T-helper 2 cell treated with Interferon-gamma antibody and Interleukin-4, amounts not matched to agents 5 μg/mL and 100 μg/mL, for 36 hours (primary cell): ENCODE data around the gene SPTBN1.

Experiments
- DNase-seq: peaks from one replicate; pipeline ENCODE4 v3.0.0; 2021; ENCODE audit warnings: low spot score
- H3K27ac Mint-ChIP-seq: one replicate; pipeline ENCODE4 v1.8.0; 2021; ENCODE audit warnings: mild to moderate bottlenecking, mixed read lengths
- H3K27me3 Mint-ChIP-seq: one replicate; pipeline ENCODE4 v1.8.0; 2021; ENCODE audit warnings: low read depth, mixed read lengths
- H3K36me3 Mint-ChIP-seq: one replicate; pipeline ENCODE4 v1.8.0; 2021; ENCODE audit warnings: low read depth, mixed read lengths
- H3K4me1 Mint-ChIP-seq: one replicate; pipeline ENCODE4 v1.8.0; 2021; ENCODE audit warnings: low read depth, mixed read lengths
- H3K4me3 Mint-ChIP-seq: one replicate; pipeline ENCODE4 v1.8.0; 2022; ENCODE audit warnings: mild to moderate bottlenecking, moderate library complexity, mixed read lengths
- H3K9me3 Mint-ChIP-seq: one replicate; pipeline ENCODE4 v1.8.0; 2021; ENCODE audit warnings: mixed read lengths

The SPTBN1 gene

DNA sequence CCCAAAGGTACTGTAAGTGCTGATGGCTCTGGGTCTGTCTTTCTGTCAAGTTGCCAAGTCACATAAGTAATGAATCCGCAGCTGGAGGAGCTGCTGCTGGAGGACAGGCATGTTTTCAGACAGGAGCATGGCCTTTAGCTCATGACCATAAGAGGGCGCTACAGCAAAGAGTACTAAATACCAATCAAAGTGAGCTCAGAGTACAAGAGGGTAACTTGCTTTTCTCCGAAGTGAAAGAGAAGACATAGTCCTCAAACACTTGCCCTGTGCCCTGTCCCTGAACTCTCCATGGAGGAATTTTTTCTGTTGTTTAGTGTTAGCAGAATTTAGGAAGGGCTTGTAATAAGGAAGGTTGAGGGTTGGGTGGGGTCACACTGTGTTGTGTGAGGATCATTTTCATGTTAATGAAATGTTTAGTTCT, 209.3 kb downstream of the SPTBN1 start:
- DNase-seq = peak; percentile 29
- Mint-ChIP-seq H3K36me3 (peaks cover 78% of the 10 kb centered on the region), H3K4me3 (no peak overlapping the region), H3K9me3 (no peaks in the 10 kb centered on the region), H3K4me1 (peaks cover 13% of the 10 kb centered on the region), H3K27ac (peak overlapping the region; percentile 84), H3K27me3 (no peaks in the 10 kb centered on the region)

DNA sequence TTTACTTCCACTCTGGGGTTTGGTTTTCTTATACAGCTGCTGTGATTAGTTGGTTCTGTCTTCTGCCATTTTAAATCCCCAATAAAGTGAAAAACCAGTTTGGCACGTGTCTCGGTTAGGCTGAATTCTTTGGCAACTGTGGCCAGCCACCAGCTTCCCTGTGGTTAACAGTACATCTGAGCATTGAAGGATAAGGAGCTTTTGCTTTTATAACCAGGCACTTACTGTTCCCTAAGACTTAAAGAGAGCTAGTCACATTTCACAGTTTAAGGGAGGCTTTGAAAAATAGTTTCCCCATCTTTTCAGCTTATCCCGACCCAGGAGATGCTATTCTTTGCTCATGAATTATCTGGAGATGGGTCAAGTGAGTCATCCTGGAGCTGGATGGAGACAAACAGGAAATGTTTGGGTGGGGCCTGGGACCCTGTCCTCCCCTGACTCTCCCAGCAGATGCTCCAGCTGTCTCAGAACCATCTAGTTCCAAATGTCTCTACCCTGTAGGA, 210.1 kb downstream of the SPTBN1 start:
- peaks cover 12% of the 10 kb centered on the region for H3K4me1 Mint-ChIP-seq
- H3K27ac Mint-ChIP-seq = no peak overlapping the region
- H3K27me3 Mint-ChIP-seq = no peaks in the 10 kb centered on the region
- H3K36me3 Mint-ChIP-seq = peaks cover 79% of the 10 kb centered on the region
- no peaks in the 10 kb centered on the region for H3K9me3 Mint-ChIP-seq
- no peak overlapping the region for H3K4me3 Mint-ChIP-seq
- DNase-seq = no peak

DNA sequence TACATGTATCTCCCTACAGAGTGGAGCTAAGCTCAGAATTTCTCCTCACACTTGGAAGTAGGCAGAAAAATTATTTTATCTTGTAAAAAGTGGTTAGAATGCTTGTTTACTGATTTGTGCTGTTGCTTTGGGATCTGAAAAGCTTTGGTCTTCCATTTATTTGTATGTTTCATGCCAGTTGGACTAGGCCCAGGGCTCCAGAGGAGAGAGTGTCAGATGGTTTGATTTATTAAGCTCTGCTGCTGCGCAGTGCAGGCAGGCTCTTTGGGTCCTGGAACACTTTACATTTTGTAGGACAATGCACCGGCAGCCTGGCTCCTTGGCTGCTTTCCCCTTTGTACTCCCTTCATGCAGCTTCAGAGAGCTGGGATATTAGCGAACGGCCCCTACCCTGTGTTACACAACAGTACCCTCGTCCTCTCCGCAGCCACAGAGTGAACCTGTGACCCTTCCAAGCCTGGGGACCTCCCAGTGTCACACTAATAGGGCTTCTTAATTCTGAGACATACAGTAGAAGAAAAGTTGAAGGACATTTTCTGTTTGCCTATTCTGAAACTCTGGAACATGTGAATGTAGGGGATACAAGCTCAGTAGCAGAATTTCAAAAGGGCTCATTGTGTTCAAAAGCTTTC, 210.6 kb downstream of the SPTBN1 start:
- peaks cover 77% of the 10 kb centered on the region for H3K36me3 Mint-ChIP-seq
- no peaks in the 10 kb centered on the region for H3K27me3 Mint-ChIP-seq
- H3K4me3 Mint-ChIP-seq = no peak overlapping the region
- peaks cover 11% of the 10 kb centered on the region for H3K4me1 Mint-ChIP-seq
- no peaks in the 10 kb centered on the region for H3K9me3 Mint-ChIP-seq
- no peak overlapping the region for H3K27ac Mint-ChIP-seq
- no peak for DNase-seq

DNA sequence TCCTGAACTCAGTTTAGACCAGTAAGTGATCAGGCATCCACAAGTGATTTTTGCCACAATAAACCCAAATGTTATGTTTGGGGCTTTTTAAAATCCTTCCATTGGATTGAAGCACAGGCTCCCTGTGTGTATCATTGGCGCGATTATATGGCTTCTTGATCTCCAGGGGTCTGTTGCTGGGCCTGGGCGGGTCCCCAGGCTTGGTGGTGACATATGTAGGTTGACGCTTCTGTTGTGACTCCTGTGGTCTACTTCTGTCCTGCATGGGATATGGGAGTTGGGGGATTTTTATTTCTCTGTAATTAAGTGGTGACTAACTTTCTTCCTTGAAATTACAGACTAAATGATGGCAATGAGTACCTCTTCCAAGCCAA, 211.1 kb downstream of the SPTBN1 start:
- H3K36me3 Mint-ChIP-seq = peaks cover 74% of the 10 kb centered on the region
- H3K27me3 Mint-ChIP-seq = no peaks in the 10 kb centered on the region
- H3K27ac Mint-ChIP-seq = peak overlapping the region; percentile 1
- H3K4me1 Mint-ChIP-seq = peaks cover 11% of the 10 kb centered on the region
- no peak overlapping the region for H3K4me3 Mint-ChIP-seq
- H3K9me3 Mint-ChIP-seq = no peaks in the 10 kb centered on the region
- no peak for DNase-seq

DNA sequence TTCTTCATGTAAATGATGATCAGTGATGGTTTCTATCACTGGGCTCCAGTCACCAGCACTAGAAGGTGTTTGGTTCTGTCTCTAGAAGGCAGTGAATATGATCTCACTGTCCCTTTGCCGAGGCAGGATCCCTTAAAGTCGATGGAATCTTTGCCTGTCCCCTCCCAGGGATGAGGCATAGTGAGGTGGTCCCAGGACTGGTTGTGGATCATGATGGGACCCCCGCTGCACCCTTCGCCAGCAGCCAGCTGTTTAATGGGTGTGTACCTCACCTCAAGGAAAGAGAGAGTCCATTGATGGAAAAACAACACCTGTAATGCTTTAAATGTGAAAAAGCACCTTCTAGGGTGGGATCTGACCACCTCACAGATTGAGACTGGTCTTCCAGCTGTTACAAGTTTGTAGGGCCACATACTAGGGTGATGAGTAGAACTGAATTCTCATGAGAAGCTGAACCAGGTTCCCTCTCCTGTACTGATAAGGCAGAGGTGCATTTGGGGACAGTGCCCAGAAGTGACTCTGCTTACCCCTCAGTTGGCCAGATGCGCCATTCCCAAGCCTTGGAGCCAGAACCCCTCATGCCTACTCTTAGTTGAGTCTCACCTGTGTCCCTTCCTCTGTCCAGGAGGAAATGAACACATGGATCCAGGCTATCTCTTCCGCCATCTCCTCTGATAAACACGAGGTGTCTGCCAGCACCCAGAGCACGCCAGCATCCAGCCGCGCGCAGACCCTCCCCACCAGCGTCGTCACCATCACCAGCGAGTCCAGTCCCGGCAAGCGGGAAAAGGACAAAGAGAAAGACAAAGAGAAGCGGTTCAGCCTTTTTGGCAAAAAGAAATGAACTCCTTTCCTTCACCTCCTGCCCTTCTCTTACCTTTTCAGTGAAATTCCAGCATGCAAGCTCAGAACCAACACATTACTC, 211.9 kb downstream of the SPTBN1 start:
- Mint-ChIP-seq H3K27ac (peak overlapping the region; percentile 1), H3K27me3 (no peaks in the 10 kb centered on the region), H3K4me3 (no peak overlapping the region), H3K9me3 (no peaks in the 10 kb centered on the region), H3K36me3 (peaks cover 69% of the 10 kb centered on the region), H3K4me1 (peaks cover 16% of the 10 kb centered on the region)
- no peak for DNase-seq

DNA sequence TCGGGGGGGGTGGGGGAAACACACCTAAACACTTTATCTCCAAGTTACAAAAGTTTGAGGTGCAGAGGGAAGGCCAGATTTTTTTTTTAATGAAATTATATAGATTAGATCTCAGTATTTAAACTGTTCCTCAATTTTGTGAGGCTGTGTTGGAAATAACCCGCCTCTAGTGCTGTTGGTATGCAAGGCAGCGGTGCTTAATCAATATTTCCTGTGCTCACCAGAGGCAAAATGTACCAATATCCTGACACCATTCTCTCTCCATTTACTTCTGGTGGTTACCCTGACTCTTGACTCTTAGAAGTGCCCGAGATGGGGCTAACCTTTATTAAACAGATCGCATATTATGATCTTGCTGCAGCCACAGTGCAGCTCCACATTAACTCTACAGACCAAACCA, 212.6 kb downstream of the SPTBN1 start:
- Mint-ChIP-seq H3K4me1 (peaks cover 21% of the 10 kb centered on the region), H3K4me3 (no peak overlapping the region), H3K9me3 (no peaks in the 10 kb centered on the region), H3K27ac (no peak overlapping the region), H3K36me3 (peaks cover 70% of the 10 kb centered on the region), H3K27me3 (peaks cover 2% of the 10 kb centered on the region)
- DNase-seq = no peak

DNA sequence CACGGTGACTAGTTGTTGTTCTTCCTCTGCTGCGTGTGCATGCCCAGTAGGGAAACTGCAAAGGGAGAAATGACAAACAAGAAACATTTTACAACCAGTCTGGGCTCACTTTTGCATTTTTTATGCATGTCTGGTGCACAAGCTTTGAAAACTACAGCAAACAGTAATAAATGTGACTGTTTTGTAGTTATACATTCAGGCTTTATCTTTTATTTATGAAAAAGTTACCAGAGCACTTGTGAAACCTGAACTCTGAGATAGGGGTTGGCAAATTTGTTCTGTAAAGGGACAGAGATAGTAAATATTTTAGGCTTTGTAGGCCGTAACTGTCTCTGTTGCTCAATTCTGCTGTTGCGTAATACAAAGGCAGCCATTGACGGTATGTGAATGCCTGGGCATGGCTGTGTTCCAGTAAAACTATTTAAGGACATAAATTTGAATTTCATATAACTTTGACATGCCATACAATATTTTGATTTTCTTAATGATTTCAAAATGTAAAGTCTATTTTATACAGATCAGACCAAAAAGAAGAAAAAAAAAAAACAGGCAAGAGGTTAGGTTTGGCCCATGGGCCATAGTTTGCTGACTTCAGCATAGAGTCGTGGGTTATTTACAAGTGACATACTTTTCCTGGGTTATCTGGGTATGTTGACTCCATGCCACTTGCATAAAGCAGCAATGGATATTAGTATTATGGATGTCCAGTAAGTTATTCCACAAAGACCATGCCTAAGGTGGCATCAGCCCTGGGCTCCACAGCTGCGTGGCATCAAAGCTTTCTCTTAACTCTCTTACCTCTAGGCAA, 213.8 kb downstream of the SPTBN1 start:
- Mint-ChIP-seq H3K36me3 (peaks cover 59% of the 10 kb centered on the region), H3K27ac (no peak overlapping the region), H3K4me3 (no peak overlapping the region), H3K27me3 (peaks cover 2% of the 10 kb centered on the region), H3K4me1 (peaks cover 23% of the 10 kb centered on the region), H3K9me3 (no peaks in the 10 kb centered on the region)
- no peak for DNase-seq

DNA sequence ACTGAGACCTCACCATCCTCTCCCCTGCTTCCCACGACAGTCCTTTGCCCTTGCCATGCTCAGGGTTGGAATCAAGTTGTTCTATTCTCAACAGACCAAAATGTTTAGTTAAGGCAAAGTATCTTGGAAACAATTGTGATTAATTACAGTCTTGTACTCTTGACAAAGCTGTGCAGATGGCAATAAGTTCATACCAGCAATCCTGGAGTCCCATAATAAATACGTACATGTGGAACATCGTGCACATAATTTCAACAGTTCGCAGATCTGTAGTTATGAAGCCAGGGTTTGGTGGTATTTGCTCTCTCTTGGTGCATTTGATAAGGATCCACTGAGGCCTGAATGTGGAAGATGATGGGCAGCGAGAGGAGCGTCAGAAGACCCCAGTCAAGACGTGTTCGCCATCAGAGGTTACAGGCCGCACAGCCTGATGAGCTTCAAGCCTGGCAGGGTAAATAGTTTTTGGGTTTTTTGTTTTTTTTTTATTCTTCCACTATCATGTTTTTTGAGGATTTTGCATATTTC, 214.4 kb downstream of the SPTBN1 start:
- Mint-ChIP-seq H3K9me3 (no peaks in the 10 kb centered on the region), H3K36me3 (peaks cover 55% of the 10 kb centered on the region), H3K27ac (no peak overlapping the region), H3K4me1 (peaks cover 20% of the 10 kb centered on the region), H3K4me3 (no peak overlapping the region), H3K27me3 (peaks cover 6% of the 10 kb centered on the region)
- no peak for DNase-seq

DNA sequence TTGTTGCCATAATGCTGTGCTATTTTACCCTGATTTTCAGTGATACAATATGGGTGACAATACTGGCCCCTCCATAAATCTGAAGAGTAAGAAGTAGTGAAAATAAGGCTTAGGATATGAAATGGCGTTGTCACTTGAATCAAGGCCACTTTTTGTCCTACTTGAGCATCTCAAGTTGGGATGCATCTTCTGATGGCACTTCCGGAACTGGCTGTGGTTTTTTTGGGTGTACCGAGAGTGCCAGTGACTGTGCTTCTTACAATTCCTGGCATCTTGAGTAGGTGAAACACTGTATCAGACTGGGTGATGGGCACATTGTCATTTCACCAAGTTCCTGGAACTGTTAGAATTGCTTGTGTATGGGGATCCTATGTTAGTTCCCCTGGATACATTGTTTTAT, 214.9 kb downstream of the SPTBN1 start:
- H3K4me1 Mint-ChIP-seq = peaks cover 17% of the 10 kb centered on the region
- no peaks in the 10 kb centered on the region for H3K9me3 Mint-ChIP-seq
- H3K4me3 Mint-ChIP-seq = no peak overlapping the region
- no peak overlapping the region for H3K27ac Mint-ChIP-seq
- DNase-seq = no peak
- peaks cover 10% of the 10 kb centered on the region for H3K27me3 Mint-ChIP-seq
- H3K36me3 Mint-ChIP-seq = peaks cover 51% of the 10 kb centered on the region

DNA sequence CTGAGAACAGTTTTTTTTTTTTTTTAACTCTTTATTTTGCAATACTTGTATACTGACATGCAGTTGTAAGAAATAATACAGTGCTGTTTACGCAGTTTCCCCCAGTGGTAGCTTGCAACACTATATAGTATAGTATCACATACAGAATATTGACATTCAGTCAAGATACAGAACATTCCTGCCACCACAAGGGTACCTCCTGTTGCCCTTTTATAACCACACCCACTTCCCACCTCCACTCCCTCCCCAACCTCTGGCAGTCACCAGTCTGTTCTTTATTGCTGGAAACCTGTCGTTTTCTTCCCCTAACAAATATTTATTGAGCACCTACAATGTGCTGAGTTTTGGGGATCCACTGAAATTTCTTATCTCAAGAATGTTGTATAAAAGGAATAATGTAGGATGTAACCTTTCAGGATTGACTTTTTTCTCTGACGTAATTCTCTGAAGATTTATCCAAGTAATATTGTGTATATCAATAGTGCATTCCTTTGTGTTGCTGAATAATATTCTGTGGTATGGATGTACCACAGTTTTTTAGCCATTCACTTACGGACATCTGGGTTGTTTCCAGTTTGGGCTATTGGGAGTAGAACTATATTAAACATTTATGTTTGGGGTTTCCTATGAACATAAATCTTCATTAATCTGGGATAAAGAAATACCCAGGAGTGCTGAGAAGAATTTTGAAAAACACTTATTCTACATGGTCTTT, 215.9 kb downstream of the SPTBN1 start:
- H3K4me1 Mint-ChIP-seq = peaks cover 15% of the 10 kb centered on the region
- no peak overlapping the region for H3K27ac Mint-ChIP-seq
- peaks cover 43% of the 10 kb centered on the region for H3K36me3 Mint-ChIP-seq
- H3K27me3 Mint-ChIP-seq = peaks cover 19% of the 10 kb centered on the region
- H3K4me3 Mint-ChIP-seq = no peak overlapping the region
- H3K9me3 Mint-ChIP-seq = no peaks in the 10 kb centered on the region
- no peak for DNase-seq

DNA sequence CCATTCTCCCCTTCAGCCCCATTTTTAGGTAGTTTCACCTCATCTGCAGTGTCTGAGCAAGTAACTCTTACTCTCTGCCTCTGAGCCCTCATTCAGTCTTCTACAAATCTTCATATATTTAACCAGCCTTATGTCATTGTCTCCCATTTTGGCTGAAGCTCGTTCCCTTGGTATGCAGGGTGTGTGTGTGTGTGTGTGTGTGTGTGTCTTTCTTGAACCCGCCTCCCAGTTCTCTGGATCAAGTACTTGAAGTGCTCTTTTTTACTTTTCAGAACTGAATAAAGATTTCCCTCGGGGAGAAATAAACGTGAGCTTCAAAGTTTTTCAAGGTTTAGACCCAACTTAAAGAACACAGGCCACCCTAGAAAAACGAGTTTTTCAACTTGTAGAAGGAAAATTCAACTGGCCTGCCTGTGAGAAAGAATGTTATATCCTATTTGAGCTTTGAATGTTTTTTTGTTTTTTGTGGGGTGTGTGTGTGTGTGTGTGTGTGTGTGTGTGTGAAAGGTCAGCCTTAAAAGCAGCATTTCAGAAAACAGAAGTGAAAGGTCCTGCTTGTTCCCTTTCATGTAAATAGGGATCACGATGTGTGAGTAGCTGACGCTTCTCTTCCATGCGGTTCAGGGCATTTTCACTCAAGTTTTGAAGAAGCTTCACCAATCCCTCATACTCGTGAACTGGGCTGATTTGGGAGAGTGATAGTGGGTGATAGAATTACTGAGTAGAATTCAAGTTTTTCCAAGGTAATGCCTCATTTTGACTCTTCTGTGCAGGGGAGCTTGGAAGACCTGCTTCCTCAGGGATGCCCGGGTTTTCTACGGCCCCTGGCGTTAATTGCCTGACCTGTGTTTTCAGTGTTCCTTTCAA, 216.7 kb downstream of the SPTBN1 start:
- Mint-ChIP-seq H3K36me3 (peaks cover 37% of the 10 kb centered on the region), H3K27ac (peak overlapping the region; percentile 32), H3K4me3 (peak overlapping the region; percentile 21), H3K27me3 (peaks cover 26% of the 10 kb centered on the region), H3K9me3 (no peaks in the 10 kb centered on the region), H3K4me1 (peaks cover 21% of the 10 kb centered on the region)
- no peak for DNase-seq

DNA sequence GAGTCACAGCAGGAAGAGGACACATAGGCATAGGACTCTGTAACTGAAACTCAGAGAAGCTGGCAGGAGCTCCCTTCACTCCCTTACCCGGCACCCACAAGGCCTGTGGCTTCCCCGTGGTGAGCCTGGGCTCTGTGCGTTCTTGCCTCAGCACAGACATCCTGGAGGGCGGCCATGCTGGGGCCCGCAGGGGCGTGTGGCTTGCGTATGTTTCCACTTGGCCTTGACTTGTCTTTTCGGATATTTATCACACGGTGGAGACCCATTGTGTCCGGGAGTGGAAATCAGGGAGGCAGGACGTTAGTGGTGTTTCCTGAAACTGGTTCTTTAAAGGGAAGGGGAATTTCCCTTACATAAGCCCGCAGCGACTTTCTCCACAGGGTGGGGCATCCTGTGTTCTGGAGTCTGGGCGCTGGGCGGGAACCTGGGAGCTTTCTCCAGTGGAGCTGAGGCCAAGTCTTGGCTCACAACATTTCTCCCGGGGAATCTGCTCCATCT, 217.4 kb downstream of the SPTBN1 start:
- peak overlapping the region; percentile 19 for H3K27ac Mint-ChIP-seq
- H3K4me1 Mint-ChIP-seq = peaks cover 21% of the 10 kb centered on the region
- H3K4me3 Mint-ChIP-seq = peak overlapping the region; percentile 45
- DNase-seq = peak; percentile 65
- H3K27me3 Mint-ChIP-seq = peaks cover 26% of the 10 kb centered on the region
- H3K36me3 Mint-ChIP-seq = peaks cover 30% of the 10 kb centered on the region
- no peaks in the 10 kb centered on the region for H3K9me3 Mint-ChIP-seq
